ENCODE results near the gene CATSPERB.

DNA sequence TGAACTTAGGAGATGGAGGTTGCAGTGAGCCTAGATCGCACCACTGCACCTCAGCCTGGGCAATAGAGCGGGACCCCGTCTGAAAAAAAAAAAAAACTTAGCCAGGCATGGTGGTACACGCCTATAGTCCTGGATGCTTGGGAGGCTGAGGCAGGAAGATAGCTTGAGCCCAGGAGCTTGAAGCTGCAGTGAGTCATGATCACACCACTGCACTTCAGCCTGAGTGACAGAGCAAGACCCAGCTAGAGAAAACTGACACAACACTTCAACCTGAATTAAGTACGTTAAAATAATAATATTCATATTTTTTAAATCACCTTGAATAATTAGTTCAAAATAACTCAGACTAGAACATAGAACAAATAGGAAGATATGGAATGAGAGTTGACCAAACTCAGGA is 5.7 kb upstream of the CATSPERB start:
- TF ChIP-seq, protein P1, sequence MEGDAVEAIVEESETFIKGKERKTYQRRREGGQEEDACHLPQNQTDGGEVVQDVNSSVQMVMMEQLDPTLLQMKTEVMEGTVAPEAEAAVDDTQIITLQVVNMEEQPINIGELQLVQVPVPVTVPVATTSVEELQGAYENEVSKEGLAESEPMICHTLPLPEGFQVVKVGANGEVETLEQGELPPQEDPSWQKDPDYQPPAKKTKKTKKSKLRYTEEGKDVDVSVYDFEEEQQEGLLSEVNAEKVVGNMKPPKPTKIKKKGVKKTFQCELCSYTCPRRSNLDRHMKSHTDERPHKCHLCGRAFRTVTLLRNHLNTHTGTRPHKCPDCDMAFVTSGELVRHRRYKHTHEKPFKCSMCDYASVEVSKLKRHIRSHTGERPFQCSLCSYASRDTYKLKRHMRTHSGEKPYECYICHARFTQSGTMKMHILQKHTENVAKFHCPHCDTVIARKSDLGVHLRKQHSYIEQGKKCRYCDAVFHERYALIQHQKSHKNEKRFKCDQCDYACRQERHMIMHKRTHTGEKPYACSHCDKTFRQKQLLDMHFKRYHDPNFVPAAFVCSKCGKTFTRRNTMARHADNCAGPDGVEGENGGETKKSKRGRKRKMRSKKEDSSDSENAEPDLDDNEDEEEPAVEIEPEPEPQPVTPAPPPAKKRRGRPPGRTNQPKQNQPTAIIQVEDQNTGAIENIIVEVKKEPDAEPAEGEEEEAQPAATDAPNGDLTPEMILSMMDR (IDR thresholded peaks at IDR 0.05), result no peak
- TF ChIP-seq POLR2A (IDR thresholded peaks at IDR 0.05) (no peak), POLR2AphosphoS5 (IDR thresholded peaks at IDR 0.05) (no peak)
